ENCODE data around the gene TMEM272.

GRCh38 chr13:51840917-51841316 lies 4.1 kb downstream of the TMEM272 start:
- TF ChIP-seq MXI1 (IDR thresholded peaks at IDR 0.05; ENCODE audit: borderline replicate concordance, low read depth, low read length): no peak
- TF ChIP-seq ZBED4 (CRISPR knock-in tag; IDR thresholded peaks at IDR 0.05; ENCODE audit: borderline replicate concordance): no peak
- TF ChIP-seq TCF7 (IDR thresholded peaks at IDR 0.05; ENCODE audit: low read depth): no peak

Measured in HepG2 (cell line).